ENCODE data around the gene ULK4.

DNA sequence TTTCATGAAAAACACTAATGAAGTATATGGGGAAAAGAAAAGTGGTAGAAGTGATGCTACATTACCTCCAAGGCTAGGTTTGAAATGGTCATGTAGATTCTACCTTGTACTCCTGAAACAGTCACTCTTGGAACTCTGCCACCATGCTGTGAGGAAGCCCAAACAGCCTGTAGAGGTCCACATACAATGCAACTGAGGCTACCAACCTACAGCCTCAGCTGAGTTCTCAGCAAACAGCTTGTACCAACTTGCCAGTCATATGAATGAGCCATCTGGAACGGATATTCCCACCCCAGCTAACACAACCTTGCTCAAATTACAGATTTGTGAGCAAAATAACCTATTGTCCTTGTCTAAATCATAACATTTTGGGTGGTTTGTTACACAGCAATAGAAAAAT is 193.5 kb downstream of the ULK4 start:
- TF ChIP-seq SMC3 (conservative IDR thresholded peaks at IDR 0.05; ENCODE audit: poor library complexity) (no peak), EZH2 (IDR thresholded peaks at IDR 0.05; ENCODE audit: borderline replicate concordance, insufficient read depth, low read length, poor library complexity, severe bottlenecking) (no peak), MXI1 (conservative IDR thresholded peaks at IDR 0.05; ENCODE audit: poor library complexity, severe bottlenecking) (no peak), POLR2AphosphoS5 (IDR thresholded peaks at IDR 0.05) (no peak)
- TF ChIP-seq, protein P1, sequence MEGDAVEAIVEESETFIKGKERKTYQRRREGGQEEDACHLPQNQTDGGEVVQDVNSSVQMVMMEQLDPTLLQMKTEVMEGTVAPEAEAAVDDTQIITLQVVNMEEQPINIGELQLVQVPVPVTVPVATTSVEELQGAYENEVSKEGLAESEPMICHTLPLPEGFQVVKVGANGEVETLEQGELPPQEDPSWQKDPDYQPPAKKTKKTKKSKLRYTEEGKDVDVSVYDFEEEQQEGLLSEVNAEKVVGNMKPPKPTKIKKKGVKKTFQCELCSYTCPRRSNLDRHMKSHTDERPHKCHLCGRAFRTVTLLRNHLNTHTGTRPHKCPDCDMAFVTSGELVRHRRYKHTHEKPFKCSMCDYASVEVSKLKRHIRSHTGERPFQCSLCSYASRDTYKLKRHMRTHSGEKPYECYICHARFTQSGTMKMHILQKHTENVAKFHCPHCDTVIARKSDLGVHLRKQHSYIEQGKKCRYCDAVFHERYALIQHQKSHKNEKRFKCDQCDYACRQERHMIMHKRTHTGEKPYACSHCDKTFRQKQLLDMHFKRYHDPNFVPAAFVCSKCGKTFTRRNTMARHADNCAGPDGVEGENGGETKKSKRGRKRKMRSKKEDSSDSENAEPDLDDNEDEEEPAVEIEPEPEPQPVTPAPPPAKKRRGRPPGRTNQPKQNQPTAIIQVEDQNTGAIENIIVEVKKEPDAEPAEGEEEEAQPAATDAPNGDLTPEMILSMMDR (IDR thresholded peaks at IDR 0.05; ENCODE audit: poor library complexity, severe bottlenecking): no peak
- TF ChIP-seq, protein P2, sequence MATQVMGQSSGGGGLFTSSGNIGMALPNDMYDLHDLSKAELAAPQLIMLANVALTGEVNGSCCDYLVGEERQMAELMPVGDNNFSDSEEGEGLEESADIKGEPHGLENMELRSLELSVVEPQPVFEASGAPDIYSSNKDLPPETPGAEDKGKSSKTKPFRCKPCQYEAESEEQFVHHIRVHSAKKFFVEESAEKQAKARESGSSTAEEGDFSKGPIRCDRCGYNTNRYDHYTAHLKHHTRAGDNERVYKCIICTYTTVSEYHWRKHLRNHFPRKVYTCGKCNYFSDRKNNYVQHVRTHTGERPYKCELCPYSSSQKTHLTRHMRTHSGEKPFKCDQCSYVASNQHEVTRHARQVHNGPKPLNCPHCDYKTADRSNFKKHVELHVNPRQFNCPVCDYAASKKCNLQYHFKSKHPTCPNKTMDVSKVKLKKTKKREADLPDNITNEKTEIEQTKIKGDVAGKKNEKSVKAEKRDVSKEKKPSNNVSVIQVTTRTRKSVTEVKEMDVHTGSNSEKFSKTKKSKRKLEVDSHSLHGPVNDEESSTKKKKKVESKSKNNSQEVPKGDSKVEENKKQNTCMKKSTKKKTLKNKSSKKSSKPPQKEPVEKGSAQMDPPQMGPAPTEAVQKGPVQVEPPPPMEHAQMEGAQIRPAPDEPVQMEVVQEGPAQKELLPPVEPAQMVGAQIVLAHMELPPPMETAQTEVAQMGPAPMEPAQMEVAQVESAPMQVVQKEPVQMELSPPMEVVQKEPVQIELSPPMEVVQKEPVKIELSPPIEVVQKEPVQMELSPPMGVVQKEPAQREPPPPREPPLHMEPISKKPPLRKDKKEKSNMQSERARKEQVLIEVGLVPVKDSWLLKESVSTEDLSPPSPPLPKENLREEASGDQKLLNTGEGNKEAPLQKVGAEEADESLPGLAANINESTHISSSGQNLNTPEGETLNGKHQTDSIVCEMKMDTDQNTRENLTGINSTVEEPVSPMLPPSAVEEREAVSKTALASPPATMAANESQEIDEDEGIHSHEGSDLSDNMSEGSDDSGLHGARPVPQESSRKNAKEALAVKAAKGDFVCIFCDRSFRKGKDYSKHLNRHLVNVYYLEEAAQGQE (IDR thresholded peaks at IDR 0.05; ENCODE audit: borderline replicate concordance): no peak

All from neural cell (in vitro differentiated cells).